Activated CD4-positive, alpha-beta T cell treated with anti-CD3 and anti-CD28 coated beads, Interleukin-2, amount 10 ng/mL, durations not matched to agents 7 days and 5 days (primary cell): ENCODE results near the gene WDR41. TPM values are rescaled to one million over a fixed set of nuclear protein-coding genes. Genes with fewer than 3 reads are reported as not detected.
A peak's percentile ranks its signal among the peaks of the same experiment; 100 is the strongest.
"Not testable (repeated sequence)": the region's sequence is repeated elsewhere in the genome, so short reads cannot be mapped to it uniquely, and the experiment has no call there.

Experiments used
- CTCF ChIA-PET: fragments of 350-600 bp; sonication (Branson Sonifier 250); formaldehyde crosslinking; loops from one replicate; lab custom pipeline; 2021; ENCODE audit warnings: antibody characterized with exemption; lab: Charles Lee
- POLR2A ChIA-PET: fragments of 350-600 bp; sonication (Branson Sonifier 250); formaldehyde crosslinking; loops from one replicate; lab custom pipeline; 2021; ENCODE audit warnings: antibody characterized with exemption; lab: Charles Lee
- DNase-seq: peaks from one replicate; pipeline ENCODE4 v3.0.0-alpha.2; 2020
- H3K27ac Mint-ChIP-seq: one replicate; pipeline ENCODE4 v1.8.0; 2021; ENCODE audit warnings: mild to moderate bottlenecking, moderate library complexity, mixed read lengths
- H3K27me3 Mint-ChIP-seq: one replicate; pipeline ENCODE4 v1.8.0; 2021; ENCODE audit warnings: mixed read lengths
- H3K36me3 Mint-ChIP-seq: one replicate; pipeline ENCODE4 v1.8.0; 2021; ENCODE audit warnings: low read depth, mixed read lengths
- H3K4me1 Mint-ChIP-seq: one replicate; pipeline ENCODE4 v1.8.0; 2021; ENCODE audit warnings: mixed read lengths
- H3K4me3 Mint-ChIP-seq: one replicate; pipeline ENCODE4 v1.8.0; 2021; ENCODE audit warnings: mild to moderate bottlenecking, moderate library complexity, mixed read lengths
- H3K9me3 Mint-ChIP-seq: one replicate; pipeline ENCODE4 v1.8.0; 2021; ENCODE audit warnings: mixed read lengths
- total RNA-seq, 2 experiments: library from RNA; stranded (reverse); gene quantifications; one replicate each; pipeline ENCODE4 v1.2.3, GENCODE V29; 2021

WDR41 gene, protein sequence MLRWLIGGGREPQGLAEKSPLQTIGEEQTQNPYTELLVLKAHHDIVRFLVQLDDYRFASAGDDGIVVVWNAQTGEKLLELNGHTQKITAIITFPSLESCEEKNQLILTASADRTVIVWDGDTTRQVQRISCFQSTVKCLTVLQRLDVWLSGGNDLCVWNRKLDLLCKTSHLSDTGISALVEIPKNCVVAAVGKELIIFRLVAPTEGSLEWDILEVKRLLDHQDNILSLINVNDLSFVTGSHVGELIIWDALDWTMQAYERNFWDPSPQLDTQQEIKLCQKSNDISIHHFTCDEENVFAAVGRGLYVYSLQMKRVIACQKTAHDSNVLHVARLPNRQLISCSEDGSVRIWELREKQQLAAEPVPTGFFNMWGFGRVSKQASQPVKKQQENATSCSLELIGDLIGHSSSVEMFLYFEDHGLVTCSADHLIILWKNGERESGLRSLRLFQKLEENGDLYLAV
- 10 to 100 TPM; 15.3 to 18.0 TPM for total RNA-seq

DNA sequence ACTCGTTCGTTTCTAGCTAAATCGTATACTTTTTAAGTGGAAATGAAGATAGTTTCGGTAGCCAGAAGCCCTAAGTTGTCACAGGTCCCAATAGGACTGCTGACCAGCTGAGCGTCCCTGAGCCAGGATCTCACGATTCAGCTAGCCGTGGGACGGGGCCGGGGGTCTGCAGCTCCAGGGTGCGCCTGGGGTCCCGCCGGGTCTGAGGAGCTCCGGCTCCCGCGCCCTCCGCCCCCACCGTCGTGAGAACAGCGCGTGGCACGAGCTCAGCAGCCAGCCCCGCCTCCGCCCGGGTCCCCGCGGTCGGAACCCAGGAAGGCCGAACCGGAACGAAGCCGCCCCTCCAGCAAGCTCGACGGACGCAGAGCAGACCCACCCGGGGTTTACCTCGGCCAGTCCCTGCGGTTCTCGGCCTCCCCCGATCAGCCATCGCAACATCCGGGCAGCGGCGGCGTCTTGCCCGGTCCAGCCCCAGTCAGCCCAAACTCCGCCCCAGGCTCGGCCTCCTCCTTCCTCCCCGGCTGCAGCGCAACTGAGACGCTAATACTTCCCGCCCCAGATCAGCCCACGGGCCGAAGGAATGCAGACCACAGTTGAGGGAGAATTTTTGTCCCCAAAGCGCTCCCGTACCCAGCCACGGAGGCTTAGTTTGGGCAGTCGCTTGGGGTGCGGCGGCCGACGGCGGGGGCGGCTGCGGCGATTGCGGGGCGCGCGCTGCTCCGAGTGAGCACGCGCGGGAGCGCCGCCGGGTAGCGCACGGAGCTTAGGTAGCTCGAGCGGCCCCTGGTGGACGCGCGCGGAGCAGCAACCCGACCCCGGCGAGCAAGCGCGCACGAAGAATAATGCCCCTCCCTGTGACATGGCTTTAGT lies at the start of gene WDR41:
WDR41 (minus strand) TSS at position 534 of the 870 bp plus-strand sequence; CDS start at position 438, 96 bp downstream.
- peak within 1 kb of the TSS; percentile 86 for H3K27ac Mint-ChIP-seq
- POLR2A ChIA-PET = no interaction called here
- DNase-seq = peak; percentile 82

DNA sequence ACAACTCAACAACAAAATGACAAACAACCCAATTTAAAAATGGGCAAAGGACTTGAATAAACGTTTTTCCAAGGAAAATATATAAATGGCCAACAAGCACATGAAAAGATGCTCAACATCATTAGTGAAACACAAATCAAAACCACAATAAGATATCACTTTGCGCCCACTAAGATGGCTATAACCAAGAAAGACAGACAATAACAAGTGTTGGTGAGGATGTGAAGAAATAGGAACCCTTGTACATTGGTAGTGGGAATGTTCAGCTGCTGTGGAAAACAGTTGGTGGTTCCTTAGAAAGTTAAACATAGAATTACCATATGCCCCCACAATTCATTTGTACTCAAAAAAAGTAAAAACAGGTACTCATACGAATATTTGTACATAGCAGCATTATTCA lies 39.2 kb upstream of the WDR41 start:
- Mint-ChIP-seq H3K27me3 (peaks cover 53% of the 10 kb centered on the region), H3K9me3 (no peaks in the 10 kb centered on the region), H3K4me1 (no peaks in the 10 kb centered on the region), H3K36me3 (no peaks in the 10 kb centered on the region), H3K27ac (no peak overlapping the region), H3K4me3 (no peak overlapping the region)
- ChIA-PET POLR2A (no interaction called here), CTCF (no interaction called here)
- DNase-seq = no peak

More for the DNA sequence above, at the start of gene WDR41:
- H3K36me3 Mint-ChIP-seq = peaks cover 3% of the 10 kb centered on the region
- H3K9me3 Mint-ChIP-seq = no peaks in the 10 kb centered on the region
- H3K4me3 Mint-ChIP-seq = peak within 1 kb of the TSS; percentile 78
- H3K27me3 Mint-ChIP-seq = peaks cover 22% of the 10 kb centered on the region
- H3K4me1 Mint-ChIP-seq = peaks cover 27% of the 10 kb centered on the region
- CTCF ChIA-PET = interaction anchor here (0.8 to 2.9 kb wide), 12 partner anchors 9 to 403 kb away, joined by 3 to 15 read pairs (median 3); no protein-coding TSS in a partner anchor

DNA sequence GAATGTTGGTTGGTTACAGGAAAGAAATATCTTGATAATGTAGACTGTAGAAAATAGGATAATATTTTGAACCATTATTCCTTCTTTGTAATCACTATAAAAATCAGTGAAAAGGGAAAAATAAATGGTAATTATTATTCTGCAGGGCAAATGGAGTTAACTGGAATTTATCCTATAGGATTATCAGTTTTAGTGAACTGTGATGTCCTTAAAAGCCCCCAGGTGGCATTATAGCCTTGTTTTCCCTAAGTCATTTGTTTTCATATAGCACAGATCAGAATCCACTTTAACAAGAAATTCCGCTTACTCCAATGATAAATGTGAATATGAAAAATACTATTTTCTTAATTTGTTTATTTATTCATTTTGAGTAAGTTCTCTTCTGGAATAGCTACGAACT lies 26.2 kb upstream of the WDR41 start:
- no peak for DNase-seq
- ChIA-PET CTCF (no interaction called here), POLR2A (no interaction called here)
- H3K4me1 Mint-ChIP-seq = no peaks in the 10 kb centered on the region
- H3K27me3 Mint-ChIP-seq = peaks cover 9% of the 10 kb centered on the region
- H3K9me3 Mint-ChIP-seq = no peaks in the 10 kb centered on the region
- no peak overlapping the region for H3K4me3 Mint-ChIP-seq
- no peaks in the 10 kb centered on the region for H3K36me3 Mint-ChIP-seq
- H3K27ac Mint-ChIP-seq = no peak overlapping the region

DNA sequence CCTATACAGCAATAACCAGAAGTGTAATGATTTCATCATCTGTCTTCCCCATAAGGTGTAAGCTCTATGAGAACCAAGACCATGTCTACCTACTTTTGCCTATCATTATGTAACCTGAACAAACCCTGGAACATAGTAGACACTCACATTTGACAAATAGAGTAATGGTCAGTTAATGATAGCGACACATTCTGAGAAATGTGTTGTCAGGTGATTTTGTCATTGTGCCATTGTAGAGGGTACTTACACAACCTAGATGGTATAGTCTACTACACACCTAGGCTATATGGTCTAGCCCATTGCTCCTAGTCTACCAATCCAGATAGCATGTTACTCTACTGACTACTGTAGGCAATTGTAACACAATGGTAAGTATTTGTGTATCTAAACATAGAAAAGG lies 22.3 kb upstream of the WDR41 start:
- Mint-ChIP-seq H3K36me3 (no peaks in the 10 kb centered on the region), H3K9me3 (no peaks in the 10 kb centered on the region), H3K4me3 (no peak overlapping the region), H3K27me3 (peaks cover 8% of the 10 kb centered on the region), H3K27ac (no peak overlapping the region), H3K4me1 (no peaks in the 10 kb centered on the region)
- POLR2A ChIA-PET = no interaction called here
- no peak for DNase-seq
- CTCF ChIA-PET = no interaction called here

DNA sequence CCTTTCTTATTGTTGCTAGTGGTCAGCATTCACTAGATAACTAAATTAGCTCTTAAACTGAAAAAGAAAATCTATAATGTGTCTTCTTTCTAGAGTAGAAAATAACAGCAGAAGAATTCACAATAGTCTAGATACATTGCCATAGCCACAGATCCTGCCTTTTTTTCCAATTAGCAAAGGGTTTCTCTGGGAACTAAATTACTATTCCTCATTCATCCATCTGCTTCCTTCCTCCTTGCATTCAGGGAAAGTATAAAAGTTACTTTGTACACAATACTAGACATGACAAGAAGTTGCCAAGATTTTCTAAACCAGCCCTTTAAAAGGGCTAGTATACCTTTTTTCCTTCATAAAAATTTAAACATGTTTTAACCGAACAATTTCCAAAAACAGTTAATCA lies 21.2 kb upstream of the WDR41 start:
- CTCF ChIA-PET = interaction anchor here (1.4 kb wide), 1 partner anchor 21 kb away, joined by 3 read pairs; no protein-coding TSS in a partner anchor
- POLR2A ChIA-PET = no interaction called here
- Mint-ChIP-seq H3K4me3 (no peak overlapping the region), H3K4me1 (no peaks in the 10 kb centered on the region), H3K9me3 (no peaks in the 10 kb centered on the region), H3K27ac (no peak overlapping the region), H3K36me3 (no peaks in the 10 kb centered on the region), H3K27me3 (peaks cover 12% of the 10 kb centered on the region)
- DNase-seq = no peak

DNA sequence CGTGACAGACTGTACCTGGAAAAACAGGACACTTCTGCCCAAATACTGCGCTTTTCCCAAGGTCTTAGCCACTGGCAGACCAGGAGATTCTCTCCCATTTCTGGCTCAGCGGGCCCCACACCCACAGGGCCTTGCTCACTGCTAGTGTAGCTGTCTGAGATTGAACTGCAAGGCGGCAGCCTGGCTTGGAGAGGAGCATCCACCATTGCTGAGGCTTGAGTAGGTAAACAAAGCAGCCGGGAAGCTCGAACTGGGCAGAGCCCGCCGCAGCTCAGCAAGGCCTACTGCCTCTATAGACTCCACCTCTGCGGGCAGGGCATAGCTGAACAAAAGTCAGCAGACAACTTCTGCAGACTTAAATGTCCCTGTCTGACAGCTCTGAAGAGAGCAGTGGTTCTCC lies 9.0 kb upstream of the WDR41 start:
- CTCF ChIA-PET, H3K36me3 Mint-ChIP-seq, DNase-seq, H3K4me1 Mint-ChIP-seq, POLR2A ChIA-PET, H3K9me3 Mint-ChIP-seq, H3K27ac Mint-ChIP-seq, H3K4me3 Mint-ChIP-seq: not testable (repeated sequence)
- peaks cover 38% of the 10 kb centered on the region for H3K27me3 Mint-ChIP-seq

DNA sequence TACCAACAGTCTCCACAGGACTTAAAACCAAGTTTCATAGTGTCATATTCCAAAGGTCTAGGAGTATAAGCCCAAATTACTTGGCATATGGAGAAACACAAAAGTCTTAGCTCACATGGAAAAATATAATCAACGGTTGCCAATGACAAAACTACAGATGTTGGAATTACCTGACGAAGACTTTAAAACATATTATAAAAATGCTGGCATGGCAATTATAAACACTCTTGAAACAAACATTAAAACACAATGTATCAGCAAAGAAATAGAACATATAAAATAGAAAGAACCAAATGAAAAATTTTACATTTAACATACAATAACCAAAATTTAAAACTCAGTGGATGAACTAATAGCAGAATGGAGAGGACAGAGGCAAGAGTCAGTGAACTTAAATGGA lies 7.9 kb upstream of the WDR41 start:
- H3K27ac Mint-ChIP-seq = no peak overlapping the region
- no peak for DNase-seq
- no peak overlapping the region for H3K4me3 Mint-ChIP-seq
- peaks cover 6% of the 10 kb centered on the region for H3K4me1 Mint-ChIP-seq
- peaks cover 2% of the 10 kb centered on the region for H3K36me3 Mint-ChIP-seq
- peaks cover 32% of the 10 kb centered on the region for H3K27me3 Mint-ChIP-seq
- CTCF ChIA-PET = interaction anchor here (0.7 kb wide), 1 partner anchor 287 kb away, joined by 3 read pairs; no protein-coding TSS in a partner anchor
- POLR2A ChIA-PET = no interaction called here
- peaks cover 8% of the 10 kb centered on the region for H3K9me3 Mint-ChIP-seq

DNA sequence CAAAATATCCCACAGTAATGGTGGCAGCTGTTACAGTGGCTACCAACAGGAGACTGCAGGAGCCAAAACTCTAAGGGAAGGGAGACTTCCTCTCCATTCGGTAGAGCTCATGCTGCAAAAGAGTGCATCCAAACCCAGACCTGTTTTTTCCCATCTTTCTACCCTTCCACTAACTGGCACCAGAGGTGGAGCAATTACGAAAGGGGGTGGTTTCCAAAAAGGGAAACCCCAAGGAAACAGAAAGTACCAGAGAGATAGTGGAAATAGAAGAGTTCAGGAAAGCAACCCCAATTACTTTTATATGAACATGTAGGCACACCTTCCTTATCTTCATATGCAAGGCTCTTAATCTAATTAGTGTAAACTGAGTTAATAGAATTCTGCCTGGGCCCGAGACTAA lies 7.3 kb upstream of the WDR41 start:
- ChIA-PET POLR2A (no interaction called here), CTCF (no interaction called here)
- Mint-ChIP-seq H3K36me3 (peaks cover 2% of the 10 kb centered on the region), H3K4me1 (peaks cover 11% of the 10 kb centered on the region), H3K9me3 (peaks cover 8% of the 10 kb centered on the region), H3K27me3 (peaks cover 36% of the 10 kb centered on the region), H3K4me3 (no peak overlapping the region), H3K27ac (no peak overlapping the region)
- no peak for DNase-seq

DNA sequence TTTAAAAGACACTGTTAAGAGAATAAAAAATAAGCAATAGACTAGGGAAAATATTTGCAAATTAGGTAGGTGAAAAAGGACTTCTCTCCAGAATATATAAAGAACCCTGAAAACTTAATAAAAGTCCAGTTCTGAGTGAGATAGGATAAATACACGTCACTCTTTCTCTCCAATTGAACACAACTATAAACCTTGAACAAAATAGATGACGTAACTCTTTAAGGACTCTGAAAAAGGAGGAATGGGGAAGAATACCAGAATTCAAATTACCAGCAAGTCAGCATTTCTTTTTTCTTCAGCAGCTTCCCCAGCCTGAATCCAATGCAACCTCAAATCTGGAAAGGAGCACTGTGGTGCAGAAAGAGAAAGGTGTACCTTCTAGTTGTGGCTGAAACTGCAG lies 6.8 kb upstream of the WDR41 start:
- H3K4me3 Mint-ChIP-seq = no peak overlapping the region

DNA sequence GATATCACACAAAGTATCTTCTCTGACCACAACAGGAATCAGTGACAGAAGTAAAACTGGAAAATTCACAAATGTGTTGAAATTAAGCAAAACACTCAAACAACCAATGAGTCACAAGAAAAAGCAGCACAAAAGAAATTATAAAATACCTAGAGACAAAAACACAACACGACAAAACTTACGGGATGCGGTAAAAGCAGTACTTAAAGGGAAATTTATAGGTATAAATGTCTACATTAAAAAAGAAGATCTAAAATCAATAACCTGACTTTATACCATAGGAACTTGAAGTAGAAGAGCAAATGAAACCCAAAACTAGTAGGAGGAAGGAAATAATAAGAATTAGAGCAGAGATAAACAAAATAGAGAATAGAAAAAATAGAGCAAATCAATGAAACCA lies 2.8 kb upstream of the WDR41 start:
- H3K27me3 Mint-ChIP-seq = peaks cover 30% of the 10 kb centered on the region
- H3K4me1 Mint-ChIP-seq = peaks cover 27% of the 10 kb centered on the region
- ChIA-PET CTCF (no interaction called here), POLR2A (no interaction called here)
- no peaks in the 10 kb centered on the region for H3K36me3 Mint-ChIP-seq
- no peak for DNase-seq
- no peak overlapping the region for H3K4me3 Mint-ChIP-seq
- H3K27ac Mint-ChIP-seq = no peak overlapping the region
- H3K9me3 Mint-ChIP-seq = no peaks in the 10 kb centered on the region

More for the DNA sequence above, 6.8 kb upstream of the WDR41 start:
- peaks cover 35% of the 10 kb centered on the region for H3K27me3 Mint-ChIP-seq
- H3K36me3 Mint-ChIP-seq = peaks cover 2% of the 10 kb centered on the region
- CTCF ChIA-PET = no interaction called here
- peaks cover 8% of the 10 kb centered on the region for H3K9me3 Mint-ChIP-seq
- peaks cover 11% of the 10 kb centered on the region for H3K4me1 Mint-ChIP-seq
- POLR2A ChIA-PET = no interaction called here
- DNase-seq = no peak
- H3K27ac Mint-ChIP-seq = no peak overlapping the region

DNA sequence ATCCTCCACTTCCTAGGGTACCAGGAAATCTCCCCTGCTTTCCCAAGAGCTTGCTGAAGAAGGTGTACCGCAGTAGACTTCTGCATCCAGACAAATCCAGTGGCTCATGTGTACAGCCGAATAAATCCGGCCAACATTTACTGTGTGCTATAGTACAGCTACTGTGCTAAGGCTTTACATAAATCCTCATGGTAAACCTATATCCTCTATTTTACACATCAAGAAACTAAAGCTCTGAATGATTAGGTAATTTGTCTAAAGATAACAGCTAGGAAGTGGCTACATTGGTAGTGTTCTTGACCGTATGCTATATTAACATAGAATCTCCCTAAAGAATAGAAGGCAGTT lies 511 bp upstream of the WDR41 start:
- H3K36me3 Mint-ChIP-seq = peaks cover 3% of the 10 kb centered on the region
- H3K9me3 Mint-ChIP-seq = no peaks in the 10 kb centered on the region
- H3K4me1 Mint-ChIP-seq = peaks cover 27% of the 10 kb centered on the region
- H3K27ac Mint-ChIP-seq = peak overlapping the region; percentile 85
- ChIA-PET POLR2A (no interaction called here), CTCF (interaction anchor here (0.8 to 2.9 kb wide), 11 partner anchors 9 to 404 kb away, joined by 3 to 15 read pairs (median 3); no protein-coding TSS in a partner anchor)
- H3K4me3 Mint-ChIP-seq = peak overlapping the region; percentile 78
- H3K27me3 Mint-ChIP-seq = peaks cover 25% of the 10 kb centered on the region
- DNase-seq = no peak

DNA sequence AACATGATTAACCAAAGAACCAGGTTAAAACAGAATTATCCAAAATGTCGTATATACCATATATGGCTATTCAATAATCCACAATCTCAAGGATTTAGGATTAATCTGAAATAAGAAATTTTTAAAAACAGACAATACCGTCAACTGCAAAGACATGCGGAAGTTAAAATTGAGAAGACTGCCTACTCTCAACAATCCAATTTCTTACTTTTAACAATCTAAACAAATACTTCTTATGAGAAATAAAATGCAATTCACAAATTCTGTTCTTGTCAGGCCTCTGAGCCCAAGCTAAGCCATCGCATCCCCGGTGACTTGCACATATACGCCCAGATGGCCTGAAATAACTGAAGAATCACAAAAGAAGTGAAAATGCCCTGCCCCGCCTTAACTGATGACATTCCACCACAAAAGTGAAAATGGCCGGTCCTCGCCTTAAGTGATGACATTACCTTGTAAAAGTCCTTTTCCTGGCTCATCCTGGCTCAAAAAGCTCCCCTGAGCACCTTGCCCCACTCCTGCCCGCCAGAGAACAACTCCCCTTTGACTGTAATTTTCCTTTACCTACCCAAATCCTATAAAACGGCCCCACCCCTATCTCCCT lies 1.3 kb downstream of the WDR41 start:
- peak; percentile 11 for DNase-seq
- peak overlapping the region; percentile 86 for H3K27ac Mint-ChIP-seq
- H3K27me3 Mint-ChIP-seq = peaks cover 13% of the 10 kb centered on the region
- CTCF ChIA-PET = interaction anchor here (0.6 to 1.8 kb wide), 2 partner anchors 56 to 571 kb away, joined by 3 to 4 read pairs; no protein-coding TSS in a partner anchor
- H3K36me3 Mint-ChIP-seq, H3K9me3 Mint-ChIP-seq, POLR2A ChIA-PET: not testable (repeated sequence)
- peaks cover 27% of the 10 kb centered on the region for H3K4me1 Mint-ChIP-seq
- peak overlapping the region; percentile 78 for H3K4me3 Mint-ChIP-seq
